HG03196 (cell line): ENCODE measurements around the gene MANSC1.

ENCODE experiments used
- ATAC-seq: cut with Tn5 transposase; IDR thresholded peaks from one replicate; pipeline ENCODE4 v1.9.1; 2021; ENCODE audit not compliant: unreplicated experiment

Gene MANSC1

DNA sequence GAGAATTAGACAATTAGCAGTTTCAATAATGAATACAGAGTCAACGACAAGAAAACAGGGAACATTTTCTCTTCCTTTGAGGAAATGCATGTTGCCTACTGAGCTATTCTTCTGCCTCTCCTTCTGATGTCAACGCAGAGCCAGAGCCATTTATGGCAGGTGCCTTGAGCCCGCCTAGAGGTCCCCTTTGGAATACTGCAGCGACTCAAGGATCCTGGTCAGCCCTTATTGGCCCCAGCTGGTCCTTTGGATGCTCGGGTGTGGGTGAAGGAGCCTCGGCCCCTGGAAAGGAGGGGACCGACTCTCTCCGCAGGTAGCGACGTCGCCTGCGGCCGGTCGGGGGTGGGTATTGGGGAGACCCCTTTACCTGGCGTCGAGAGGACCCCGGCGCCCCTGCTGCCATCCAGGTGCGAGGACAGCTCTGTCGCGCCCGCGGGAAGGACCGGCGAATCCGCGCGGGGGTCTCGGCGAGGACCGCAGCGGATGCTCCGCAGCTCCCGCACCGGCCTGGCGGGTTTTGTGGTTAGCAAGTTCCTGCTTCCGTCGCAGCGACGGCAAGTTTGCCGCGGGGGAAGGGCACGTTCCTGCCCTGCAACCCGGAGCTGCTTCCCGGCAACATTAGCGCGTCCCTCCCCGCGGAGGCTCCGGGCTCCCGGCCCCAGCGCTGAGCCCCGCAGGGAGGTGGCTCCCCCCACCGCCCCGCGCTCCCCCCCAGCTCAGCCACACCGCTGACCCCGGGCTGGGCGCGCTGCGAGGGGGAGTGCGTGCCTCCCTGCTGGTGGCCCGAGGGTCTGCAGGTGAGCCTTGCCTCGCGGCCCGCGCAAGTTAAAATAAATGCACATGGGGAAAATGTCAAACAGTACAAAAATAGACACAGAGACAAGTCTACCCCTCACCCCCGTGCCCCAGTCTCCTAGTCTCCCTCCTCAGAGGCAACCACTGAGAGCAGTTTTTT lies at the start of gene MANSC1:
MANSC1 (minus strand) TSS at position 532 of the 955 bp plus-strand sequence. CDS start 6,928 bp downstream, outside the sequence.
- ATAC-seq: no peak

DNA sequence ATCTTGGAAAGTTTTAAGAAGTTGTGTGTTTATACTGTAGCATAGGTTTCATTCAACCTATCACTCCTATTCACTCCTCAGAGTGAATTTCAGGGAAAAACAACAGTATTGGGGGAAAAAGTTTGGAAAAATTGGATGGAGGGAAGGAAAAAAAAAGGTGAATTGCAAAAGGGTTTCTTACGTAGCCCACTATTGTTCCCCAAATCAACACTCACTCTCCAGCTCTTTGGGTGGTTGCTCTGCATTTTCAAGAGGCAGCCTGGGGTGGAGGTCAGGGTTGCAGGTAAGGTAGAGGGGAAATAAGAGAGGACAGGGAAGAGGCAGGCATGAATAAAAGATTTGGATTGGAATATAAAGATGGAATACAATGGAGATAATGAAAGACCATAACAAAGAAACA lies 49.1 kb upstream of the MANSC1 start:
- no peak for ATAC-seq

DNA sequence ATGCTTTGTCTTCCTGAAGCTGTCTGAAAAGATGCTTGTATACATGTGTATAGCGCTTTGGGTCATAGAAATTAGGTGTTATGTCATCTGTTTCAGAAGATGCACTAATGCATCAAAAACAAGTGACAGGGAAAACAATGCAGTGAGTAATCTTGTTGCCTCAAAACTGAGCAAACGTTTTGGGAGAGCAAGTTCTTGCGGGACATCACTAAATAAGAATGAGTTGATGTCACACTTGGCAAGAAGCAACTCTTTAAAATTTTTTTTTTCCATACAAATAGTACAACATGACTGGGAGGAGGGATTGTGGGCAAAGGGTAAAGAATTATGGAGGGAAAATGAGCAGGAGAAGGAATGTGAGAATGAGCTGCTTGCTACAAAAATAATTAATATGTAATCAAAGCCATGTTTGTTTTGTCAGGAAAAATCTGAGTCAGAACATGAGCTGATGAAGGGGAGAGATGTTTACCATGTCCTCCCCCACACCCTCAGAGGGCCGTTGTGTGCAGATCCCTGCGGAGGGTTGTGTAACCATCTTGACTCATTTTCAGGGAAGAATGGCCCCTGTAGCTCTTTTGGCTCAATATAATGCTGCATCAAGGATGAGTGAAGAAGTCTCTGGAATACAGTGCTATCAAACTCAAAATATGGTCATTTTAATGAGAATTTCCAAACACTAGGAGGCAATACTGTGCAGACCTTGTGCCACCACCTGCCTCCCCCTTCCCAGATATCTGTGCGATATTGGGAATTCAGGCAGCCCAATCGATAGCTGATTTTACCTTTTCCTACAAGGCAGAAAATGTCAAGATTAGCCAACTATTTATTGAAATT lies 48.2 kb upstream of the MANSC1 start:
- no peak for ATAC-seq

DNA sequence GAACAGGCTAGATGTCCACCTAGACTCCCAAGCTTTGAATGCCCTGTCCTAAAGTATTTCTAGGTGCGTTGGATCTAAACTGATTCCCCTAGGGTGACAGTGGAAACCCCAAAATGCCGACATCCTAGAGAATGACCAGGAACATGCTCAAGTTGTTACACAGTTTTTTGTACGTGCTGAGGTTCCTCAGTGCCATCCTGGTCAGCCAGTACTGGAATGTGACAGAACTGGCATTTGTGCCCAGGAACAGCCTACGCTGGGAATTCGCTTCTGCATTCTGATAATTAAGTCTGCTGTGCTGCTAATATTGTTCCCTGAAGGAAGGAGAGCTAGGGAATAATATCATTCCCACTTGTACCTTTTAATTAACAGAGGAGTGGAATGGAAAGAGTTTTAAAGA lies 47.1 kb upstream of the MANSC1 start:
- no peak for ATAC-seq

DNA sequence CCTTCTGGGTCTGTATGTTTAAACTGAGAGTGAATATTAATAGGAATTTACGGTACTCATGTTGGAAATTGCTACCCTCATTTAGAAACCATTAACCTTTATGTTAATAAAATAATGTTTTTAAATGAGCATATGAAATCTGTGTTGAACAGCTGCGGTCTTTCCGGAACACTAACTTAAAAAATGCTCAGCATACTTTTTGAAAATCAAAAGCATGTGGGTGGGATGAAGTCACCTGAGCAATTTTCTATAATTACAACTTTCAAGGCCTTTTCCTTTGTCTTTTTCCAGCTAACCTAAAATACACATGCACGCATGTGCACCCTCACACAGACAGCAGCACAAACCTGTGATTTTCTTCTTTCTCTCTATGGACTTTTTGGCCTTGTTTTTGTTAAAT lies 46.7 kb upstream of the MANSC1 start:
- ATAC-seq: no peak

DNA sequence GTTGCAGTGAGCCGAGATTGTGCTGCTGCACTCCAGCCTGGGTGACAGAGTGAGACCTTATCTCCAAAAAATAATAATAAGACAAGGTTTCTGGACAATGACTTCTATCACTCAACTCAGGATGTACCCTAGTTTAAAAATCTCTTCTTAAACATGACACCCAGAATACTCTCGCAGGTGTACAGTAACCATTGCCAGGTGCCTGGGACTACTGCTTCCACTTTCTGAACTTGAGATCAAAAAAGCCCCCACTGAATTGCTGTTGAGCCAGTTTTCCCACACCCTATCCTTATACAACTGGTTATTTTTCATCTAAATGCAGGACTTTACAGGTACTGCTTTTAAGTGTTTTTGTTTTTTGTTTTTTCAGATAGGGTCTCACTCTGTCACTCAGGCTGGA lies 43.1 kb upstream of the MANSC1 start:
- ATAC-seq: no peak

DNA sequence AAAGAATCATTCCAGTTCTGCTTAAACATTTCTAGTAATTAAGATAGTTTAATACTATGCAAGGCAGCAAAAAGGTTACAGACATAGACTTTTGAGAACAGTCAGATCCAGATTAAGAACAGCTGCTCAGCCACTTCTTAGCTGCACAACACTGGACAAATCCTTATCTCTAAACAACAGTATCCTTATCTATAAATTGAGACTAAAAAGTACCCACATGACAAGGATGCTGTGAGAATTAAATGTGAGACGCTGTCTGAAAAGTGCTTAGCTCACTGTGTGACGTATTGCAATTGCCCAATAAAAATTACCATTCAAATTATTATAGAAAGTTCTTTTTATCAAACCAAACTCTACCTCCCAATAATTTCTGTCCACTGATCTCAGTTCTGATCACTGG lies 42.4 kb upstream of the MANSC1 start:
- no peak for ATAC-seq

DNA sequence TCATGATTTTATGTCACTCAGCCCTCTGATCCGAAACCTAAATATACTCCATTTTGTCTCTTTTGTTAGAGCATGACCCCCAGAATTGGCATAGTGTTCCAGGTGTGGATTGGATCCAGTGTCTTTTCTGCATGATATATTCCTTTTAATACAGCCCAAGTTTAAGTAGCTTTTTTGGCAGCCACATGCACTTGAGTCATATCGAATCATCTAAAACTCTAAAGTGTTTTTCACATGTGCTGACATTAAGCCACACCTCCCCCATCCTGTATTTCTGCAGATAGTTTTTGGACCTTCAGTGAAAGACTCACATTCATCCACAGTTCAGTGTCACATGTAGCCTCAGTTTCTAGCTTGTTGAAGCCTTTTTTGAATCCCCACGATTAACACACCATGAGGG lies 37.5 kb upstream of the MANSC1 start:
- ATAC-seq: no peak

DNA sequence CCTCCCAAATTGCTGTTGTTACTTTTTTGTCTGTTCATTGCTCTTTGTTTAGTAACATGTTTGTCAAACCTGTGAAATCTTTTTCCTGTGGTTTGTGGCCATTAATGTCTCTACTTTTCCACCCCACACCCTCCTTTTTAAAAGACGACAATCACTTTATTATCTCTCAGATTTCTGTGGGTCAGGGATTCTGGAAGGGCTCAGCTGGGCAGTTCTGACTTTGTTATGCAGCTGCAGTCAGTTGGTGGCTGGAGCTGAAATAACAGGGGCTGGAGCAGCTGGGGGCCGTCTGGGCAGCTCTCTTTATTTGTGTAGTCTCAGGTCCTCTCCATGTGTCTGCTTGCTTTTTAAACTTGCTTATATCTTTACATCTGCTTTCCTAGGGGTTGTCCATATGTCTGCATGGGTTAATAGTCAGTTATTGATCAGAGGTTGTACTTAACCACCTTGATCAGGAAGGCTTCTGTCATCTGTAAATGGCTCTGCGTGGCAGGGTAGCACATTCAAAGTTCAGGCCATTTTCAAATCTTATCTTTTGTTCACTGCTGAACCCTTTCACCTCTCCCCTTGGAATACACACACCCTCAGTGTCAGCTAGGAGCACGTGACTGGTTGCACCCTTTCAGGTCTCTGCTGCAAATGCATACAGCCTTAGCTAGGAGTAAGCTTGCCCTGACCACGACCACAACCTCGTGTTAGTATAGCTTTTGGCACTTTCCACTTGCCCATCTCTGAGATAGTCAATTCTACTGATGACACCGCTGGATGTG lies 34.7 kb upstream of the MANSC1 start:
- ATAC-seq: no peak

DNA sequence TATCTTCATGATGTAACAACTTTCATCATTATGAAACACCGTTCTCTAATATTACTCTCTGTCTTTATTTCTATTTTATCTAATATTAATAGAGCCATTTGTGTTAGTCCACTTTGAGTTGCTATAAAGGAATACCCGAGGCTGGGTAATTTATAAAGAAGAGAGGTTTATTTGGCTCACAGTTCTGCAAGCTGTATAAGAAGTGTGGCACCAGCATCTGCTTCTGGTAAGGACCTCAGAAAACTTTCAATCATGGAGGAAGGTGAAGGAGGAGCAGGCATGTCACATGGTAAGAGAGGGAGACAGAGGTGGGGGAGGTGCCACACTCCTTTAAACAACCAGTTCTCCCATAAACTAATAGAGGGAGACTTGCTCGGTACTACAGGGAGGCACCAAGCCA lies 31.9 kb upstream of the MANSC1 start:
- no peak for ATAC-seq

DNA sequence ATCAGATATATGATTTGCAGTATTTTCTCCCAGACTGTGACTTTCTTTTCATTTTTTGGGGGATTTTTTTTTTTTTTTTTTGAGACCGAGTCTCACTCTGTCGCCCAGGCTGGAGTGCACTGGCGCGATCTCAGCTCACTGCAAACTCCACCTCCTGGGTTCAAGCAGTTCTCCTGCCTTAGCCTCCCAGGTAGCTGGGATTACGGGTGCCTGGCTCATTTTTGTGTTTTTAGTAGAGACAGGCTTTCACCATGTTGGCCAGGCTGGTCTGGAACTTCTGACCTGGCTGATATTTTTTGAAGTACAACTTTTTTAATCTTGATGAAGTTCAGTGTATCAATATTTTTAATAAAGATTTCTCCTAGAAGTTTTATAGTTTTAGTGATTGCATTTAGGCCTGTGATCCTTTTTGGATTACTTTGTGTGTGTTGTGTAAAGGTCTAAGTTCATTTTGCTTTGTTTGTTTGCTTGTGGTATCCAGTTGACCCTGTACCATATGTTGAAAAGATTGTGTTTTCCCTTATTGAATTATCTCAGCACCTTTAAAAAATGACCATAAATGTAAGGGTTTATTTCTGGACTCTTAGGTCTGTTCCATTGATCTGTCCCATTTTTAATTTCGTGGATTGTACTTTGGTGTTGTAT lies 31.0 kb upstream of the MANSC1 start:
- ATAC-seq: no peak

DNA sequence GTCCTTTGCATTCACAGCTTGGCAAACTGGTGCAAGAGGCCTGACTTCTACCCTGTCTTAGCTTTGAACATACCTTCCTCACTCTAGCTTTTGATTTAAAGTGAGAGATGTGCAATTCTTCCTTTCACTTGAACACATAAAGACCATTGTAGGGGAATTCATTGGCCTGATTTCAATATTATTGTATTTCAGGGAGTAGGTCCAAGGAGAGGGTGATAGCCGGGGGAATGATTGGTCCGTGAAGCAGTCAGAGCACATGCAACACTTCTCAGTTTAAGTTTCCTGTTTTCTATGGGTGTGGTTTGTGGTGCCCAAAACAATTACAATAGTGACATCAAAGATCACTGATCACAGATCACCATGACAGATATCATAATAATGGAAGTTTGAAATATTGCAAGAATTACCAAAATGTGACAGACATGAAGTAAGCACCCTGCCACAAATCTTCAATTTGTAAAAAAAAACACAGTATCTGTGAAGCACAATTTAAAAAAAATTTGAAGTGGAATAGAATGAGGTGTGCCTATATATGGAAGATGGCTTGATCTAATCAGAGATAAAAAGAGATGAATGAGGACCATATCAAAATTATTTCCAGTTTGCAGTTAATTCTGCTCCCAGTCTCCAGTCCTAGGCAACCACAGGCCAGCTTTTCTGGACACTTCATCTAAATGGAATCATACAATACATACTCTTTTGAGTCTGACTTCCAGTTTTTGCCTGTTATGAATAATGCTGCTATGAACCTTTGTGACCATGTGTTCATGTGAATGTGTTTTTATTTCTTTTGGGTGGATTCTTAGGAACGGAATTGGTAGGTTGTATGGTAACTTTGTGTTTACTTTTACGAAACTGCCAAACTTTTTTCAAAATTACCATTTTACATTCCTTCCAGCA lies 30.0 kb upstream of the MANSC1 start:
- ATAC-seq: no peak

DNA sequence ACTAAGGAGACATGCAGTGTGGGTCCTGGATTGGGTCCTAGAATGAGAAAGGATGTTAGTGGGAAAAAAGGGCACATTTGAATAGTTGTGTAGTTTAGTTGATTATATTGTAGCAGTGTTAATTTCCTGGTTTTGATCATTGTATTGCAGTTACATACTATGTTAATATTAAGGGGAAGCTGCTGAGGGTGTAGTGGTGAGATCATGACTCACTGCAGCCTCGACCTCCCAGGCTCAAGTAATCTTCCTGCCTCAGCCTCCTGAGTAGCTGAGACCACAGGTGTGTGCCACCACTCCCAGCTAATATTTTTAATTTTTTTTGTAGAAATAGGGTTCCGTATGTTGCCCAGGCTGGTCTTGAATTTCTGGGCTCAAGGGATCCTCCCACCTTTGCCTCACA lies 28.6 kb upstream of the MANSC1 start:
- no peak for ATAC-seq

DNA sequence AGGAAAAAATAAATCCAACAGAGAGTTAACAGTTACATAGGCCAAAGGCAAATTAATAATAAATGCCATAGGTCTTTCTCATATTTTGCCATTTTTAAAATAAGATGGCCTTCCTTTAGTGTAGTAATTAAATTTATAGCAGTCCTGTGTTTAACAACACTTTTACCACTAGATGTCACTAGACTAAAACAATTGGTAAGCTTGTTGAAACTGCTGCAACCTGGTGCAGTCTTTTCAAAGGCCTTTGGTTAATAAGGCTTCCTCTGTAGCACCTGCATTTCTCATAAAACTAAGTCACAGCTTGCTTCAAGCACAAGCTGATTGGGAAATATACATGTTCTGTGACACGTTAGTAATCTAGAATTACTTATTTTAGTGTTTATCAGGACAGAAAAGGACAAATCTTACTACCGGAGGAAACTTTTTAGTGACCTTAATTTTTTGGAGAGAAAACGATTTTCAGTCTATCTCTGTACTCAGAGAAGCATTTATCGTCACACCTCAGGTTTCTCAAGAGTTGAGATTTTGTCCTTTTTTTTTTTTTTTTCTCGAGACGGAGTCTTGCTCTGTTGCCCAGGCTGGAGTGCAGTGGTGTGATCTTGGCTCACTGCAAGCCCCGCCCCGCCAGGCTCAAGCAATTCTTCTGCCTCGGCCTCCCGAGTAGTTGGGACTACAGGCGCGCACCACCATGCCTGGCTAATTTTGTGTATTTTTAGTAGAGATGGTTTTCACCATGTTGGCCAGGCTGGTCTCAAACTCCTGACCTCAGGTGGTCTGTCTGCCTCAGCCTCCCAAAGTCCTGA lies 26.8 kb upstream of the MANSC1 start:
- ATAC-seq: peak; percentile 62

DNA sequence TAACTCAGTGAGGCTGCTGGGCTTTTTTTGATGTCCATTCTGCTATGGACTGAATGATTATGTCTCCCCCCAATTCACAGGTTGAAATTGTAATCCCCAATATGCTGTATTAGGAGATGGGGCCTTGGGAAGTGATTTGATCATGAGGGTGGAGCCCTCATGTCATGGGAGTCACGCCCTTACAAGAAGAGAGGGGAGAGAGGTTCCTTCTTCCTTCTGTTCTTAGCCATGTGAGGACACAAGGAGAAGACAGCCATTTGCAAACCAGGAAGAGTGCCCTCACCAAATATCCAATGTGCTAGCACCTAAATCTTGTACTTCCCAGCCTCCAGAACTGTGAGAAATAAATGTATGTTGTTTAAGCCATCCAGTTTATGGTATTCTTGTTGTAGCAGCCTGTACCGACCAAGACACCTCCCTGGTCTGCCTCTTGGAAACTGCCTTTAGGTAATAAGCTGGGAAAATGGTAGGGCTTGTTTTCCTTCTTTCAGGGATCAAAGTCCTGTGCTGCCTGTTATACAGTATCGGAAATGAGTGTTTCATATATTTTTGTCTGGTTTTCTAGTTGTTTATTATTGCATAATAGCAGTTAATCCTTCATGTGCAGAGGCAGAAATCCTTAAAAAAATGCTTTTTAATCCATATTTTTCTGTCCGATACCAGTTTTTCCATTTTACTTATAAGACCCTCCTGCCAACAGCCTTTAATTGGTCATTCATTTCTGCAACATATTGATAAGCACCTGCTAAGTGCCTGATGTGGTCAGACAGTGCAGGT lies 23.1 kb upstream of the MANSC1 start:
- ATAC-seq: no peak

DNA sequence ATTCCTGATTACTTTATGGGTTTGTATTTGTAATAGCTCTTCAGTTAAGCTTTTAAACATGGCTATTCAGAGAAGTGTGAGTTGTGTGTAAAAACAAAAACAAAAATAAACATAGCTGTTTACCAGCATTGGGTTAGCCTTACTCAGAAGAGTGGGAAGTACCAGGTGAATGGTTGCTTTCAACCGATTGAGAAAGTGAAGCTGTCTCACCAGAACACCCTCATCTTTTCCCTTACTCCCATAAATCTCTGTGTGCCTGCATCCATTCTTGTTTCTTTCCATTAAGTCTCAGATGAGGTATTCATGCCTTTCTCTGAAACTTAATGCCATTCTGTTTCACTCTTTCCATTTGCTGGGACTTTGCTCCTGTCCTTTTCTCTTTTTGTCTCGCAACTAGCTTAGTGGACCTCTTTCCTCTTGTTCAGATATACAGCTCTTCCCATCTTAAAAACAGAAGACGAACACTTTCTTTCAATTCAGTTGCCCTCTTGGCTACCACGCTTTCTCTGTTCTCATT lies 17.5 kb upstream of the MANSC1 start:
- ATAC-seq: no peak

DNA sequence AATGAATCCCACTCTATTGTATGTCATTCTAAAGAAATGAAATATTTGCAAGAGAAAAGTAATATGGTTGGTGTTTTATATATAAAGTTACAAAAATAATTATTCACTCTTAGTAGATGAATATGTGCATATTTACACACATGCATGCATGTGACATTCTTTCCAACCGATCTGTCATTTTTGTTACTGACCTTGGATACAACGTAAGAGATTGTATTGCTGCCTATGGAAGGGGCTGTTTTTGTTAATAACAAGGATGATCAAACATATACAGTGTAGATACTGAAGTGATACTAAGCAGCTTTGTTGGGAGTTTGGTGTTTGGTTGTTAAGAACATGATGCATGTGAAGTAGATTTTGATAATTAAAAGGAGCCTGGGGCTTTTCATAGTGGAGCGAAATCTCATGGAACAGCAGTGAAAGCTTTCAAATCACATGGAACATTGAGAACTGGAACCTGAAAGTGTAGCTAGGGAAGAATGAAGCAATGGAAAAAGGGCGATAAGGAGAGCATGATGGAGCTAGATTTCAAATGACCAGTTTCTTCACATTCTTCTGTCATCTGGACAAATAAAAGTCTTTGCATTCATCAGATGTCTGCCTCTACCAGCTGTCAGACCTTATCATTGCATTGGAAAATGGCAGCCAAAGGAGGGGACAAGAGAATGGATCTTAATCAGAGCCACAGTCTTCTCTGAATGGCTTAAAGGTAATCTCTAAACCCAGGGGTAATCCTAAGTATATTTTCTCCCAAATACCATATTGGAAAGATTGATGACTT lies 16.8 kb upstream of the MANSC1 start:
- ATAC-seq: no peak
